HepG2 (cell line): Measurements from ENCODE around the gene PARVA. TPM values are rescaled to one million over a fixed set of nuclear protein-coding genes. Genes with fewer than 3 reads are reported as not detected.

Experiments used
- ATAC-seq: fragments of 200-7000 bp; cut with Tn5 transposase; 3 replicates; pipeline ENCODE4 v1.9.1; 2020; ENCODE audit warnings: mild to moderate bottlenecking, moderate library complexity
- BruUV-seq: library from RNA; stranded (reverse); fragments of 400-500 nt; replicated peaks from 2 replicates; lab custom pipeline; 2021; lab: Mats Ljungman, UMichigan
- CTCF ChIA-PET: fragments of 300-600 bp; formaldehyde crosslinking; extraction: SDS; loops from one replicate; lab custom pipeline; 2021; ENCODE audit warnings: low total read pairs, inconsistent platforms, low intra/inter-chr PET ratio; lab: Yijun Ruan, JAX
- POLR2A ChIA-PET: fragments of 350-600 bp; sonication (Branson Sonifier 250); formaldehyde crosslinking; loops from one replicate; lab custom pipeline; 2020; ENCODE audit warnings: antibody characterized with exemption, inconsistent platforms; lab: Yijun Ruan, JAX
- DNase-seq: peaks from one replicate; pipeline ENCODE4 v3.0.0-alpha.2; 2015; ENCODE audit warnings: low spot score
- FAIRE-seq: peaks from 3 replicates; lab custom pipeline; 2011; peaks lifted over from hg19 to GRCh38; lab: Jason Lieb, UNC
- H2AFZ ChIP-seq: one replicate; pipeline ENCODE4 v1.6.1; 2011; ENCODE audit warnings: low read length, inconsistent platforms
- H3K27ac ChIP-seq: fragments of 300-600 bp; 3 replicates; pipeline ENCODE4 v1.8.0; 2011; ENCODE audit warnings: mixed run types, mild to moderate bottlenecking, mixed read lengths, low read length, inconsistent platforms; ENCODE audit not compliant: insufficient read depth; ENCODE audit errors: extremely low read length
- H3K27me3 ChIP-seq, 2 experiments: fragments of 200-600 bp in 1 of 2; 2 replicates in 1 of 2; 3 replicates in 1 of 2; pipeline versions ENCODE4 v1.6.0 to v1.8.0; 2011; ENCODE audit warnings: low read length in 2 of 2, mild to moderate bottlenecking in 2 of 2, moderate library complexity in 2 of 2, inconsistent platforms in 1 of 2; ENCODE audit not compliant: insufficient read depth in 2 of 2, control insufficient read depth in 1 of 2
- H3K36me3 ChIP-seq, 2 experiments: fragments of 200-600 bp in 1 of 2; replicated peaks in 1 of 2; 2 replicates in 1 of 2; 3 replicates in 1 of 2; pipeline versions ENCODE4 v1.5.1 to v1.8.0; 2011; ENCODE audit warnings: low read length in 2 of 2, inconsistent platforms in 1 of 2; ENCODE audit not compliant: insufficient read depth in 2 of 2, control insufficient read depth in 1 of 2
- H3K4me1 ChIP-seq: 2 replicates; pipeline ENCODE4 v1.5.1; 2012; ENCODE audit warnings: low read length, inconsistent platforms; ENCODE audit not compliant: insufficient read depth
- H3K4me2 ChIP-seq: 2 replicates; pipeline ENCODE4 v1.6.0; 2011; ENCODE audit warnings: low read depth, low read length, inconsistent platforms
- H3K4me3 ChIP-seq, 3 experiments: fragments of 200-600 bp in 1 of 3; sonication (generic), shearing (Covaris generic) in 1 of 3; replicated peaks in 1 of 3; 2 replicates each; pipeline ENCODE4 v1.5.1; 2011 to 2016; ENCODE audit warnings: low read length in 3 of 3, inconsistent platforms in 2 of 3, low read depth in 2 of 3, mild to moderate bottlenecking in 2 of 3, control low read depth in 1 of 3, mixed read lengths in 1 of 3; ENCODE audit not compliant: insufficient read depth in 1 of 3
- H3K79me2 ChIP-seq: one replicate; pipeline ENCODE4 v1.6.1; 2011; ENCODE audit warnings: low read length, inconsistent platforms; ENCODE audit not compliant: insufficient read depth
- H3K9ac ChIP-seq: 2 replicates; pipeline ENCODE4 v1.6.0; 2011; ENCODE audit warnings: mild to moderate bottlenecking, low read depth, low read length, inconsistent platforms; ENCODE audit not compliant: insufficient read depth
- H3K9me3 ChIP-seq: 2 replicates; pipeline ENCODE4 v1.5.1; 2012; ENCODE audit warnings: mild to moderate bottlenecking, low read length
- H4K20me1 ChIP-seq: 2 replicates; pipeline ENCODE4 v1.6.0; 2011; ENCODE audit warnings: inconsistent platforms, mild to moderate bottlenecking, low read length, moderate library complexity; ENCODE audit not compliant: insufficient read depth
- BCL6 ChIP-seq: IDR thresholded peaks from 2 replicates; pipeline ENCODE4 v1.6.1; 2016; ENCODE audit warnings: missing genetic modification reagents, missing compliant biosample characterization
- BHLHE40 ChIP-seq: IDR thresholded peaks from 2 replicates; pipeline ENCODE4 v1.6.1; 2011; ENCODE audit warnings: low read length, improper control_type of control experiment
- MTA3 ChIP-seq: sonication (generic); formaldehyde crosslinking; IDR thresholded peaks from 2 replicates; pipeline ENCODE4 v1.4.0; 2020; ENCODE audit warnings: missing genetic modification reagents
- WIZ ChIP-seq: sonication (generic); formaldehyde crosslinking; IDR thresholded peaks from 2 replicates; pipeline ENCODE4 v1.5.1; 2020; ENCODE audit warnings: mild to moderate bottlenecking, missing genetic modification reagents
- ZBTB1 ChIP-seq: sonication (generic); formaldehyde crosslinking; IDR thresholded peaks from 2 replicates; pipeline ENCODE4 v1.4.0; 2020; ENCODE audit warnings: missing genetic modification reagents, borderline replicate concordance
- ZNF737 ChIP-seq: sonication (generic); formaldehyde crosslinking; IDR thresholded peaks from 2 replicates; pipeline ENCODE4 v1.5.0; 2020; ENCODE audit warnings: missing genetic modification reagents, mild to moderate bottlenecking, borderline replicate concordance
- WGBS: methylation state at CpG from one replicate; pipeline ENCODE4 v1.1.6; 2017; ENCODE audit warnings: low lambda C conversion rate; 5-methylcytosine and 5-hydroxymethylcytosine counted together
- in situ Hi-C: cut with HindIII; loops from 2 replicates; pipeline ENCODE4 v1.10.0; 2017; ENCODE audit warnings: low pct_unique_long_range_greater_than_20kb; ENCODE audit not compliant: extremely low pct_ligation_motif_present
- intact Hi-C: fragments of 100-400 bp; cut with micrococcal nuclease; formaldehyde crosslinking; loops from one replicate; pipeline ENCODE4 v1.10.0; 2022; ENCODE audit not compliant: unreplicated experiment
- polyA plus RNA-seq, 8 experiments: library from polyadenylated mRNA; depleted of rRNA in 3 of 8; stranded (reverse) in 7 of 8; unstranded in 1 of 8; fragments of >200 nt; fragmentation: Illumina TruSeq in 4 of 8; extraction: Trizol in 4 of 8; gene quantifications; 2 replicates each; pipeline versions ENCODE4 v1.2.1 to v1.2.3, GENCODE V29; 2011 to 2016; ENCODE audit warnings: low read depth in 4 of 8, missing spikeins in 1 of 8, mixed read lengths in 1 of 8; ENCODE audit not compliant: insufficient read depth in 1 of 8
- total RNA-seq, 5 experiments: library from RNA; depleted of rRNA; stranded (reverse); fragments of >200 nt; fragmentation: Illumina TruSeq; extraction: Trizol; gene quantifications; 2 replicates each; pipeline ENCODE4 v1.2.3, GENCODE V29; 2016; ENCODE audit warnings: low read depth in 1 of 5
- TF ChIP-seq, protein P1 (sequence below): sonication (generic); formaldehyde crosslinking; IDR thresholded peaks from 2 replicates; pipeline ENCODE4 v1.9.0; 2021; ENCODE audit warnings: missing genetic modification reagents, borderline replicate concordance
- TF ChIP-seq, protein P2 (sequence below), 2 experiments: fragments of 450-650 bp in 1 of 2; sonication (generic) in 1 of 2; formaldehyde crosslinking; IDR thresholded peaks; 2 replicates each; pipeline versions ENCODE4 v1.5.0 to v1.8.0; 2020 to 2022; ENCODE audit warnings: mild to moderate bottlenecking in 1 of 2, missing genetic modification reagents in 1 of 2
- TF ChIP-seq, protein P3 (sequence below): sonication (generic); formaldehyde crosslinking; IDR thresholded peaks from 2 replicates; pipeline ENCODE4 v1.4.0; 2020; ENCODE audit warnings: low read depth, mild to moderate bottlenecking, missing genetic modification reagents
- TF ChIP-seq, protein P4 (sequence below): sonication (generic); formaldehyde crosslinking; IDR thresholded peaks from 2 replicates; pipeline ENCODE4 v1.5.0; 2020; ENCODE audit warnings: mild to moderate bottlenecking, missing genetic modification reagents, moderate library complexity
- TF ChIP-seq, protein P5 (sequence below): IDR thresholded peaks from 2 replicates; pipeline ENCODE4 v1.6.1; 2016; ENCODE audit warnings: low read depth, missing genetic modification reagents, missing compliant biosample characterization

Gene PARVA
- total and polyA plus RNA-seq, 2 of the 13 experiments (the other 11 are each of a cell fraction or from before 2014, with no cell fraction given) = 5.9 to 9.1 TPM

DNA sequence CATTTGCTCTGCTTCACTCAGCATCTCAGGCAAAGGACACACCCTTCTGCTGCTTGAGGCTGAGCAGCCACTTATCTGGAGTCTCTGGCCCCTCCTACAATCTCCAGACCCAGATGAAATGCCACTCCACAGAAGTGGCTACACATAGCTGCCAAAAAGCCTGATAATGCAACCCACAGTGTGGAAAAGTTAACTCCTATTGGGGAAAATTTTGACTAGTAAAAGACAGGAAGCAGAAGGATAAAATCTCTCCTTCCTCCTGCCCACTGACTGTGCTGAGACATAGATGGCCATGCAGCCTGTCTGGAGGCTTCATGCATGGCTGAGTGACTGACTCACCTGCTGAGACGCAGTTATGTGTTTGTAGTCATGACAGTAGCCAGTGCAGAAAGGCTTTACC is 204.6 kb downstream of the PARVA start:
- no peak for FAIRE-seq
- TF ChIP-seq WIZ (CRISPR knock-in tag) (no peak), MTA3 (CRISPR knock-in tag) (no peak), BCL6 (no peak), BHLHE40 (no peak), ZBTB1 (CRISPR knock-in tag) (no peak), ZNF737 (no peak)
- TF ChIP-seq, protein P1, sequence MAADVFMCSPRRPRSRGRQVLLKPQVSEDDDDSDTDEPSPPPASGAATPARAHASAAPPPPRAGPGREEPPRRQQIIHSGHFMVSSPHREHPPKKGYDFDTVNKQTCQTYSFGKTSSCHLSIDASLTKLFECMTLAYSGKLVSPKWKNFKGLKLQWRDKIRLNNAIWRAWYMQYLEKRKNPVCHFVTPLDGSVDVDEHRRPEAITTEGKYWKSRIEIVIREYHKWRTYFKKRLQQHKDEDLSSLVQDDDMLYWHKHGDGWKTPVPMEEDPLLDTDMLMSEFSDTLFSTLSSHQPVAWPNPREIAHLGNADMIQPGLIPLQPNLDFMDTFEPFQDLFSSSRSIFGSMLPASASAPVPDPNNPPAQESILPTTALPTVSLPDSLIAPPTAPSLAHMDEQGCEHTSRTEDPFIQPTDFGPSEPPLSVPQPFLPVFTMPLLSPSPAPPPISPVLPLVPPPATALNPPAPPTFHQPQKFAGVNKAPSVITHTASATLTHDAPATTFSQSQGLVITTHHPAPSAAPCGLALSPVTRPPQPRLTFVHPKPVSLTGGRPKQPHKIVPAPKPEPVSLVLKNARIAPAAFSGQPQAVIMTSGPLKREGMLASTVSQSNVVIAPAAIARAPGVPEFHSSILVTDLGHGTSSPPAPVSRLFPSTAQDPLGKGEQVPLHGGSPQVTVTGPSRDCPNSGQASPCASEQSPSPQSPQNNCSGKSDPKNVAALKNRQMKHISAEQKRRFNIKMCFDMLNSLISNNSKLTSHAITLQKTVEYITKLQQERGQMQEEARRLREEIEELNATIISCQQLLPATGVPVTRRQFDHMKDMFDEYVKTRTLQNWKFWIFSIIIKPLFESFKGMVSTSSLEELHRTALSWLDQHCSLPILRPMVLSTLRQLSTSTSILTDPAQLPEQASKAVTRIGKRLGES (CRISPR knock-in tag) = no peak
- TF ChIP-seq, protein P2, sequence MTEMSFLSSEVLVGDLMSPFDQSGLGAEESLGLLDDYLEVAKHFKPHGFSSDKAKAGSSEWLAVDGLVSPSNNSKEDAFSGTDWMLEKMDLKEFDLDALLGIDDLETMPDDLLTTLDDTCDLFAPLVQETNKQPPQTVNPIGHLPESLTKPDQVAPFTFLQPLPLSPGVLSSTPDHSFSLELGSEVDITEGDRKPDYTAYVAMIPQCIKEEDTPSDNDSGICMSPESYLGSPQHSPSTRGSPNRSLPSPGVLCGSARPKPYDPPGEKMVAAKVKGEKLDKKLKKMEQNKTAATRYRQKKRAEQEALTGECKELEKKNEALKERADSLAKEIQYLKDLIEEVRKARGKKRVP (CRISPR knock-in tag; IDR thresholded peaks at IDR 0.05) = no peak
- TF ChIP-seq, protein P3, sequence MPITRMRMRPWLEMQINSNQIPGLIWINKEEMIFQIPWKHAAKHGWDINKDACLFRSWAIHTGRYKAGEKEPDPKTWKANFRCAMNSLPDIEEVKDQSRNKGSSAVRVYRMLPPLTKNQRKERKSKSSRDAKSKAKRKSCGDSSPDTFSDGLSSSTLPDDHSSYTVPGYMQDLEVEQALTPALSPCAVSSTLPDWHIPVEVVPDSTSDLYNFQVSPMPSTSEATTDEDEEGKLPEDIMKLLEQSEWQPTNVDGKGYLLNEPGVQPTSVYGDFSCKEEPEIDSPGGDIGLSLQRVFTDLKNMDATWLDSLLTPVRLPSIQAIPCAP = no peak
- TF ChIP-seq, protein P4, sequence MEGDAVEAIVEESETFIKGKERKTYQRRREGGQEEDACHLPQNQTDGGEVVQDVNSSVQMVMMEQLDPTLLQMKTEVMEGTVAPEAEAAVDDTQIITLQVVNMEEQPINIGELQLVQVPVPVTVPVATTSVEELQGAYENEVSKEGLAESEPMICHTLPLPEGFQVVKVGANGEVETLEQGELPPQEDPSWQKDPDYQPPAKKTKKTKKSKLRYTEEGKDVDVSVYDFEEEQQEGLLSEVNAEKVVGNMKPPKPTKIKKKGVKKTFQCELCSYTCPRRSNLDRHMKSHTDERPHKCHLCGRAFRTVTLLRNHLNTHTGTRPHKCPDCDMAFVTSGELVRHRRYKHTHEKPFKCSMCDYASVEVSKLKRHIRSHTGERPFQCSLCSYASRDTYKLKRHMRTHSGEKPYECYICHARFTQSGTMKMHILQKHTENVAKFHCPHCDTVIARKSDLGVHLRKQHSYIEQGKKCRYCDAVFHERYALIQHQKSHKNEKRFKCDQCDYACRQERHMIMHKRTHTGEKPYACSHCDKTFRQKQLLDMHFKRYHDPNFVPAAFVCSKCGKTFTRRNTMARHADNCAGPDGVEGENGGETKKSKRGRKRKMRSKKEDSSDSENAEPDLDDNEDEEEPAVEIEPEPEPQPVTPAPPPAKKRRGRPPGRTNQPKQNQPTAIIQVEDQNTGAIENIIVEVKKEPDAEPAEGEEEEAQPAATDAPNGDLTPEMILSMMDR = no peak
- TF ChIP-seq, protein P5, sequence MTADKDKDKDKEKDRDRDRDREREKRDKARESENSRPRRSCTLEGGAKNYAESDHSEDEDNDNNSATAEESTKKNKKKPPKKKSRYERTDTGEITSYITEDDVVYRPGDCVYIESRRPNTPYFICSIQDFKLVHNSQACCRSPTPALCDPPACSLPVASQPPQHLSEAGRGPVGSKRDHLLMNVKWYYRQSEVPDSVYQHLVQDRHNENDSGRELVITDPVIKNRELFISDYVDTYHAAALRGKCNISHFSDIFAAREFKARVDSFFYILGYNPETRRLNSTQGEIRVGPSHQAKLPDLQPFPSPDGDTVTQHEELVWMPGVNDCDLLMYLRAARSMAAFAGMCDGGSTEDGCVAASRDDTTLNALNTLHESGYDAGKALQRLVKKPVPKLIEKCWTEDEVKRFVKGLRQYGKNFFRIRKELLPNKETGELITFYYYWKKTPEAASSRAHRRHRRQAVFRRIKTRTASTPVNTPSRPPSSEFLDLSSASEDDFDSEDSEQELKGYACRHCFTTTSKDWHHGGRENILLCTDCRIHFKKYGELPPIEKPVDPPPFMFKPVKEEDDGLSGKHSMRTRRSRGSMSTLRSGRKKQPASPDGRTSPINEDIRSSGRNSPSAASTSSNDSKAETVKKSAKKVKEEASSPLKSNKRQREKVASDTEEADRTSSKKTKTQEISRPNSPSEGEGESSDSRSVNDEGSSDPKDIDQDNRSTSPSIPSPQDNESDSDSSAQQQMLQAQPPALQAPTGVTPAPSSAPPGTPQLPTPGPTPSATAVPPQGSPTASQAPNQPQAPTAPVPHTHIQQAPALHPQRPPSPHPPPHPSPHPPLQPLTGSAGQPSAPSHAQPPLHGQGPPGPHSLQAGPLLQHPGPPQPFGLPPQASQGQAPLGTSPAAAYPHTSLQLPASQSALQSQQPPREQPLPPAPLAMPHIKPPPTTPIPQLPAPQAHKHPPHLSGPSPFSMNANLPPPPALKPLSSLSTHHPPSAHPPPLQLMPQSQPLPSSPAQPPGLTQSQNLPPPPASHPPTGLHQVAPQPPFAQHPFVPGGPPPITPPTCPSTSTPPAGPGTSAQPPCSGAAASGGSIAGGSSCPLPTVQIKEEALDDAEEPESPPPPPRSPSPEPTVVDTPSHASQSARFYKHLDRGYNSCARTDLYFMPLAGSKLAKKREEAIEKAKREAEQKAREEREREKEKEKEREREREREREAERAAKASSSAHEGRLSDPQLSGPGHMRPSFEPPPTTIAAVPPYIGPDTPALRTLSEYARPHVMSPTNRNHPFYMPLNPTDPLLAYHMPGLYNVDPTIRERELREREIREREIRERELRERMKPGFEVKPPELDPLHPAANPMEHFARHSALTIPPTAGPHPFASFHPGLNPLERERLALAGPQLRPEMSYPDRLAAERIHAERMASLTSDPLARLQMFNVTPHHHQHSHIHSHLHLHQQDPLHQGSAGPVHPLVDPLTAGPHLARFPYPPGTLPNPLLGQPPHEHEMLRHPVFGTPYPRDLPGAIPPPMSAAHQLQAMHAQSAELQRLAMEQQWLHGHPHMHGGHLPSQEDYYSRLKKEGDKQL (CRISPR knock-in tag) = no peak

More for the DNA sequence above, 204.6 kb downstream of the PARVA start:
- no peak overlapping the region for H3K4me3 ChIP-seq
- ATAC-seq = no peak
- WGBS = 20% methylated on average over 1 of the region's 1 CpG
- no peaks in the 10 kb centered on the region for H3K27me3 ChIP-seq
- no peak overlapping the region for H3K27ac ChIP-seq
- H3K9ac ChIP-seq = no peak overlapping the region
- CTCF ChIA-PET = no interaction called here
- H3K4me1 ChIP-seq = no peaks in the 10 kb centered on the region
- H4K20me1 ChIP-seq = no peaks in the 10 kb centered on the region
- BruUV-seq = no TSS peak
- no peak for DNase-seq
- H3K4me2 ChIP-seq = no peak overlapping the region
- in situ Hi-C loops = loop anchor here (25.0 kb wide), 2 partner anchors 95 to 245 kb away; no protein-coding TSS in a partner anchor
- H3K79me2 ChIP-seq = no peaks in the 10 kb centered on the region
- H3K36me3 ChIP-seq = no peaks in the 10 kb centered on the region
- H2AFZ ChIP-seq = no peak overlapping the region
- POLR2A ChIA-PET = no interaction called here
- intact Hi-C loops = no loop called here
- no peaks in the 10 kb centered on the region for H3K9me3 ChIP-seq
